Stimulated activated CD4-positive, alpha-beta T cell treated with anti-CD3 and anti-CD28 coated beads, Interleukin-2, amount 100 ng/mL, for 4 hours (primary cell): Measurements from ENCODE around the gene TECPR1.

Experiments used
- DNase-seq: peaks from one replicate; pipeline ENCODE4 v3.0.0-alpha.2; 2020; ENCODE audit warnings: low read depth

TECPR1 gene, protein sequence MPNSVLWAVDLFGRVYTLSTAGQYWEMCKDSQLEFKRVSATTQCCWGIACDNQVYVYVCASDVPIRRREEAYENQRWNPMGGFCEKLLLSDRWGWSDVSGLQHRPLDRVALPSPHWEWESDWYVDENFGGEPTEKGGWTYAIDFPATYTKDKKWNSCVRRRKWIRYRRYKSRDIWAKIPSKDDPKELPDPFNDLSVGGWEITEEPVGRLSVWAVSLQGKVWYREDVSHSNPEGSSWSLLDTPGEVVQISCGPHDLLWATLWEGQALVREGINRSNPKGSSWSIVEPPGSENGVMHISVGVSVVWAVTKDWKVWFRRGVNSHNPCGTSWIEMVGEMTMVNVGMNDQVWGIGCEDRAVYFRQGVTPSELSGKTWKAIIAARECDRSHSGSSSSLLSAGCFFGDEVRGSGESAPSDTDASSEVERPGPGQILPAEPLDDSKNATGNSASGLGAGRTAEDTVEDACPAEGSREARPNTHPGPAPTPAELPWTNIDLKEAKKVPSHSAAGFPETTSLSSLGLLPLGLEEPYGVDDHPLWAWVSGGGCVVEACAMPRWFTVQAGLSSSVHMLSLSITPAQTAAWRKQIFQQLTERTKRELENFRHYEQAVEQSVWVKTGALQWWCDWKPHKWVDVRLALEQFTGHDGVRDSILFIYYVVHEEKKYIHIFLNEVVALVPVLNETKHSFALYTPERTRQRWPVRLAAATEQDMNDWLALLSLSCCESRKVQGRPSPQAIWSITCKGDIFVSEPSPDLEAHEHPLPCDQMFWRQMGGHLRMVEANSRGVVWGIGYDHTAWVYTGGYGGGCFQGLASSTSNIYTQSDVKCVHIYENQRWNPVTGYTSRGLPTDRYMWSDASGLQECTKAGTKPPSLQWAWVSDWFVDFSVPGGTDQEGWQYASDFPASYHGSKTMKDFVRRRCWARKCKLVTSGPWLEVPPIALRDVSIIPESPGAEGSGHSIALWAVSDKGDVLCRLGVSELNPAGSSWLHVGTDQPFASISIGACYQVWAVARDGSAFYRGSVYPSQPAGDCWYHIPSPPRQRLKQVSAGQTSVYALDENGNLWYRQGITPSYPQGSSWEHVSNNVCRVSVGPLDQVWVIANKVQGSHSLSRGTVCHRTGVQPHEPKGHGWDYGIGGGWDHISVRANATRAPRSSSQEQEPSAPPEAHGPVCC

DNA sequence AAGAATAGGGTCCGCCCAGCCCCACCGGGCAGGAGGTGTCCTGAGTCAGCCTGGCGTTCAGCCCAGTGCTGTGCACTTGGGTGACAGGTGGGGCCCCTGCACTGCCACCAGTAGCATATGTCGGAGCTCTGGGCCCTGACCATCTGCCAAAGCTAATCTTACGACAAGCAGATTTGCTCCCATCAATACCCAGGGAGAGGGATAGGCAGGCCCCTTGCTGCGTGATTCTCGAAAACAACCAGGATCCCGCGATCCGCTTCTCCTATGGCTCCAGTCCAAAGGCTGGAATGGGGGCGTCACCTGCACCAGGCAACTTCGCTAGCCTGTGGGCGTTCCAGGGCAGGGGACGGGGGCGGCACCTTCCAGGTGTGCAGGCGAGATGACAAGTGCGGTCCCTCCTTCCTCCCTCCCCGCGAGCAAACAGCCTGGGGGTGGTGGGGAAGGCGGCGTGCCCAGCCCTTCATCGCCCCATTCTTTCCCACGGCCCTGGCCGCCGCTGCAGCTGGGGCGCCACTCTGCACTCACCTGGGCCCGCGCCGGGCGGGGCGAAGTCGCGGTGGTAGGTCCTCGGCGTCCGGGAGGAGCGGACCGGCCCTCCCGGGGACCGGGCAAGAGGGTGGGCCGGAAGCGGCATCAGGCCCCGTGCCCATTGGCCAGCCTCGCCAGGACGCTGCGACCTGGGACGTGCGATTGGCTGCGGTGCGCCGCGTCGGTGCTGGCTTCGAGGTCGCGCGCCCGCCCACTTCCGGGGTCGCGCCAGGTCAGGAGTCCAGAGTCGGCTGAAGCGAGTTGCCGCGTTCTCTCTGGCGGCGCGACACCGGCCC is at the start of gene TECPR1:
Gene TECPR1 (minus strand): TSS at position 632 of the 824 bp plus-strand sequence. CDS start 6,086 bp downstream, outside the sequence.
- DNase-seq, result peak; percentile 66

DNA sequence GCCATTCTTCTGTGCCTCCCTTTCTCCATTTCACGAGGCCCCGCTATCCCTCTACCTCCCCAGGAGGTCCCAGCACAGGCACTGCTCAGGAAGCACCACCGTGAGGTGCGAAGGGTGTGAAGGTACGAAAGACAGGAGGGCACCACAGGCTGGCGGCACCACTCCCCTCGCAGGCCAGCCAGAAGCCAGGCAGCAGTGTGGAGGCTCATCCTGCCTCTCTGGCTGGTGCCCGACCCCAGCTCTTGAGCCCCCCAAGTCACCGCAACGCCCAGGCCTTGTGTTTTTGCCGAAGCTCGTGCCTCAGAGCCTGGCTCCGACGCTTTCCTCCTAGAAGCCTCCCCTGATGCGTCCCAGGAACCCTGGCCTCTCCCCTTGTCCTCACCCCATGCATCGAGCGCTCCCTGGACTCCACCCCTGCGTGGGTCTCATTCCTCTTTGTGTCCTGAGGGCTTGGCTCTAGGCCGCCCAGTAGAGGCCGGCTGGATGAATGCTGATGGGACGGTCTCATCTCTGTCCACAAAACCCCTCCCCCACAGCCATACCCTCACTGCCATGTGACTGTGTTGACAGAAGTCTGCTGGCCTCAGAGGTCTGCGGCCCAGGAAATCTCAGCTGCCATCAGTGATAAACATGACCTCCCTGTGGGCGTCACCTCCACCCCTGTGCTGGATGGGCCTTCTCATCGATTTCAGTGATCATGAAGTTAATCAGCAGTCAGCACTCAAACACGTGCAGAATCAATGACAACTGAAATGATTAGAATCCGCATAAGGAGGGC is 48.8 kb upstream of the TECPR1 start:
- DNase-seq, result no peak

DNA sequence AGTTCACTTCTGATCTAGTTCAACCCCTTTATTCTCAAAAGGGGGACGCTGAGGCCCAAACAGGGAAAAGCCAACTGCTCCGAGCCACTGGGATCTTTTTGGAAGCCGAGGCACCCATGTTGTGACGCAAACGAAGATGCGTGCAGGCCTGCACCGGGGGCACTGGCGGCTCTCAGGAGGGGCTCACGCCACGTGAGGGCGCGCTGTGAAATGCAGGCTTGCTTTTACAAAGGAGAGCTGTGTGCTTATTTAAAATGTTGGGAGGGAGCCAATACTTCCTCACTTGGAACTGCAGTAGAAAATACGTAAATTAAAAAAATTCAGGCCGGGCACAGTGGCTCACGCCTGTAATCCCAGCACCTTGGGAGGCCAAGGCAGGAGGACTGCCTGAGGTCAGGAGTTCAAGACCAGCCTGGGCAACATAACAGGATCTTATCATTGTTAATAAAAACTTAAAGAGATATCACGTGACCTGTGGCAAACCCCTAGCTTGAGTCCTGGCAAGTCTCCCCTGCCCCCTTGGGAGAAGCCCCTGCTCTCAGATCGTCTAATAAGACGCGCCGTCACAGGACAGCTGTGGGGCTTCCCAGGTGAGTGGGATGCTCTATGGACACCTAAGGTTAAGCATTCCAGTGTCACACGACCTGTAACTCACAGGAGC is 45.7 kb upstream of the TECPR1 start:
- DNase-seq, result no peak

DNA sequence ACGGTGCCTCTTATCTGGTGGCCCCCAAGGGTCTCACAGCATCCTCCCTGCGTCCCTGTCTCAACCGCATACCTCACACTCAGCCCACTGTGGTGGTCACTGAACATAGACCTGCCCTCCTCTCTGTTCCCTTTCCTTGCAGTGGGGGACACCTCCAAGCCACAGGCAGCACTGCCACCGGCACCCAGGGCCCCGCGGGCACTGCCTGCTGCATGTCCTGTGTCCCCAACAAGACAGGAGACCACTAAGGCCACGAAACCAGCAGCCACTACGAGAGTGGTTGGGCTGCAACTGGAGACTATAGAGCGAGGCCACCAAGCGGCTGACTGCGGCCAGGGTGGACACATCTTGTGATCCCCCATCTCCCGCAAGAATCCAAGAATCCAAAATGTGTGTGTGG is 44.8 kb upstream of the TECPR1 start:
- DNase-seq, result no peak

DNA sequence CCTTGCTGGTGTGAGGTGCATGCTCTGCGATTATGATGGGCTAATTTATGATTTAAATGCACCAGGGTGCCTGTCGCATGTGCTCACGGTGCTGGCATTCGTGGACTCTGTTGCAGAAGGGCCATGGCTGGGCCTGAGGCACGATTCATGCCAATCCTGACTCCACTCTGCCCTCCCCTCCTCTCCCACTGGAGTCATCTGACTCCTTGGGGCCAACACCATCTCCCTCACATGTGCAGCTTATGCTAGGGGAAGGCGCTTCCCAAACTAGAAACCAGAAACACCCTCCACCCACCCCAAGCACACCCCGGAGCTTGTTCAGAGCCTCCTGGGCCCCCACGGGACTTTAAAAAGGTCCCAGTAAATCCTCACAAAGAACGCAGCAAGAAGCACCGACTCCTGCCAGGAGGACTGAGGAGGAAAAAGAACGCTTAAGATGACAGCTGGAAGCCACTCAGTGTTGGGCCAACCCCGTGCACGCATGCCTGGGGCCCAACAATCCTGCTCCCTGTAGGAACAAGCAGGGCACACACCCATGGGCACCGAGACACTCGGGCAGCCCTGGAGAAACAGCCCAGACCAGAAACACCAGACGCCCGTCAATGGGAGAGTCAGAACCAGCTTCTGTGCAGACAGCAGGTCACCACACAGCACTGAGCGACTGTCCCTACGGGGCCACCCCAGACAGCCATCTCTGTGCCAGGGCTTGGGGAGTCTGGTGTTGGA is 43.6 kb upstream of the TECPR1 start:
- DNase-seq, result no peak

DNA sequence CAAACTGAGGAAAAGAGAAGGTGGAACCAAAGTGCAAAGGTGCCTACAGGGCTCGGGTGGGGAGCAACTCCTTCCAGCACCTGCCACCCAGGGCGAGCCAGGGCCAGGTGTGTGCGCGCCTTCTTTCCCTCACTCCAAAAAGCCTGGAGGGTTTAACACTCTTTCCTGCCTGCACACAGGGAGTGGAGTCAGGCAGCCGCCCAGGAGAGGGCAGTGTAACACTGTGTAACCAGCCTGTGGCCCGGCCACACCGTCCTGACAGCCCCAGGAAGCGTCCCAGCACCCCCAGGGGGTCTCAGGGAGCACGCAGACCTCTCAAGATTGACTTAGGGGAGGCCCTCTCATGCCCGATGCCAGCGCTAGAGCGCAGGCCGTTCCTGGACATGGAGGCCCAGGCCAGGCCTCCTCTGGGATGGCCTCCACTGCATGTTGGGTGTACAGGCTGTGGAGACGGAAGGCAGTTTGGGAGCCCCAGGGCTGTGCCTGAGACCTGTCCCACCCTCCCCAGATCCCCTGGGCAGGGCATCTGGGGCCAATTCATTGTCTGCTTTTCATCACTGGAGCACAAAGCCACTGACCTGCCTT is 42.9 kb upstream of the TECPR1 start:
- peak; percentile 11 for DNase-seq

DNA sequence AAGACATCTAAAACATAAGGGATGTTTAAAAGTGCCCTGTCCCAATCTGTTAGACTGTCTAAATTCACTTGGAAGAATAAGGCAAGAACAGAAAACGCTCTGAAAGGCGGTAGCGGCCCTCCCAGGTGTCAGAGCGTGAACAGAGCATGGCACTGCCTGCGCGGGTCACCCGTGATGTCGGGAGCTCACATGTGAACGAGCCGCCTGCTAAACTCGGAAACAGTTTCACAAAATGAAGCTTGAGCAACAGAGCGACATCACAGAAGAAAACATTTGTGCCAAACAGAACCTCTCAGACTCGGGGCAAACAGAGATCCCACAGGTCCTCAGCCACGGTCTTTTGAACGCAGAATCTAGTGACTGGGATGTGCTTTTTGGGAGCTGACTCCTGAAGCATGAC is 42.3 kb upstream of the TECPR1 start:
- no peak for DNase-seq

DNA sequence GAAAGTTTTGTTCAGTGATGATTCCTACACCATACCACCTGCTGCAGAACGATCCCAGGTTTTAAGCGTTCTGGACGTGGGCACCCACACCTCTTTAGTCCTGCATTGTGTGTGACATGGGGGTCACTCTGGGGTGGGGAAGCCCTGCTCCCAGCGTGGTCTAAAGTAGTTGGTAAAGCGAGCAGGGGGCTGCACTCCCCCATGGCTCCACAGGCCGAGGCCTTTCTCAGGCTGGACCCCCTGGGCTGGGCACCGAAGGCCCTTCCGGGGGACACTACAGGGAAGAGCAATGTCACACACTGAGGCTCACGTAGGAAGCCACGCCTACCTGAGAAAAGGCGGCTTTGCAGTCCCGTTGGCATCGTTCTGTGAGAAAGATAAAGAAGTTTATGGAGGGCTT is 41.7 kb upstream of the TECPR1 start:
- no peak for DNase-seq

DNA sequence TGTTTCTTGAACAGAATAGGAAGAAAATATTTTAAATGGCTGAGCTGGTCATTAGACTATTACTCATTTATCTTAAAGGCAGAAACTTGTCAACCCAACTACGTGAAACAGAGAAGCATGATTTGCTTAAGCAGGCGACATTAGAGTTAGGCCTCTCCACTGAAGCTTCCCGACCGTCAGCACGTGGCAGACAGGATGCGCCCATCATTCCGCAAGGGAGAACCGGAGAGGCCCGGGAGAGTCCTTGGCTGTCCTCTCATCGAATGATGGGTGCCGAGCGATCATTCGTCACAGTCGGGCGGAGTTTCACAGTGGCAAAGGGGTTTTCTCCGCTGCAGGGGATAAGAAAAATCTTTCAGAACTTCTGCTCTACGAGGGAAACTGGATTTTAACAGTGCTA is 41.2 kb upstream of the TECPR1 start:
- no peak for DNase-seq

DNA sequence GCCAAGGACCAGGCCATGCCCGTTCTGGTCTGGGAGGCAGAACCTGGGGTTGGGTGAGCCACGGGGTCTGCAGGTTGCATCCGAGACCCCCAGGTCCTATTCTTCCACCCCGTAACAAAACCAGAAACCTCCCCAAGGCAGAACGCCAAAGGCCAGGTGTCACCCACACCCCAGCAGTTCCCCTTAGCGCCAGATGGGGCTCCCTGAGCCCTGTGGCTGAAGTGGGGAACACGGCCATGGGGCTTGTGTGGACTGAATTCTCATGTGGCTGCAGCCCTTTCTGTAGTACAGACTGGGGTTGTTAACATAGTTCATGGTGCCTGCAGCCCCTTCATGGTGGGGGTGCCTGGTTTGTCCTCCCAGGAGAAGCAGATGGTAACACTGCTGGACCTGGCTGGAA is 39.7 kb upstream of the TECPR1 start:
- DNase-seq, result no peak

DNA sequence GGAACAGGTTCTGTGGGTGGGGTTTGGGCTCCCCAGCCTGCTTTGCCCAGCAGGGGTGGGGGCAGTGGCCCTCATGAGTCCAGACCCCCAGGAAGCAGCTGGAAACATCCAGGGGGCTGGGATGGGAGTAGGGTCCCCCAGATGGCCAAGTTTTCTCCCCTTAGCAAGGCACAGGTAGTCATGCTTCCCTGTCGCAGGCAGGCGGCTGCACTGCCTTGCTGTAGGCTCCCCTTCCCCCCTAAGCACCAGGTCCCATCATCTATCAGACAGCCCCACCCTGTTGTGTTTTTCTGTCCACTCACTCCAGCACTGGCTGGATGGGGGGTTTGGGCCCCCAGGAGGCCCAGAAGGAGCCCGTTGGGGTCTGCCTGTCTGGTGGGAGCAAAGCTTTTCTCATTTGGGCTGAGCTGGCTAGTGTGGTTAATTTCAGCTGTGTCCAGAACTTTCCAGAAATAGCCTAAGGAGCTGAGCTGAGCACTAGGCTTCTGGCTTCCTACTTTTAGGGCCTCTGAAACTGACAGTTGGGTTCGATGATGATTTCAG is 37.4 kb upstream of the TECPR1 start:
- no peak for DNase-seq

DNA sequence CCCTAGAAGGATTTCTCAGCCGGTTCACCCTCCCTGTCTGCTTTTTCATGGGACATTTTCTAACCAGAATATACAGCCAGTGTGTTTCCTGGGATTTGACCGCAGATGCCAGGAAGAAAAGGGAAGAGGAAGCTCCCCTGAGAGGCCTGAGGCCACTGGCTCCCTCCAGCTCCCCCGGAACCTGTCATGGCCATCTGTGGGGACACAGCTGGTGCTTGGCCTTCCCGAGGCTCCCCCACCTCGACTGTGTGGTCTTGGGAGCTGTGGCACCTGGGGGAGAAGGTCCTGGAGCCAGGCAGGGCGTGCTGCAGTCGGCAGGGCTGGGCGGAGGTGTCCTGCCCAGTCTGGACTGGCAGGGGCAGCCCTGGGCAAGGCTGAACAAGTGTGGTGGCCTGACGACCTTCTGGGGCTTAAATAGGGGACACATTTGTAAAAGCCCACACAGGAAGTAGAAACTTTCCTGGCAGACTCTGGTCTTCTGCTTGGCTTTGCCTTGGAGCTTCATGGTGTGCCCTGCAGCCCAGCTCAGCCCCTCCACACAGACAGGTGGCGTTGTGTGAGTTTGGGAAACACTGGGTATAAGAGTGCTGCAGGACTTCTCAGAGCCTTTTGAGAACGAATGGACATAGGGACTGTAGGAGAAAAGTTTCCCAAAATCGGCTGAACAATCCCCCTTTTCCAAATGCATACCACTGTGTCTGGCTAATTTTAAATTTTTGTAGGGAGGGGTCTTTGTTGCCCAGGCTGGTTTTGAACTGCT is 36.2 kb upstream of the TECPR1 start:
- DNase-seq, result no peak

DNA sequence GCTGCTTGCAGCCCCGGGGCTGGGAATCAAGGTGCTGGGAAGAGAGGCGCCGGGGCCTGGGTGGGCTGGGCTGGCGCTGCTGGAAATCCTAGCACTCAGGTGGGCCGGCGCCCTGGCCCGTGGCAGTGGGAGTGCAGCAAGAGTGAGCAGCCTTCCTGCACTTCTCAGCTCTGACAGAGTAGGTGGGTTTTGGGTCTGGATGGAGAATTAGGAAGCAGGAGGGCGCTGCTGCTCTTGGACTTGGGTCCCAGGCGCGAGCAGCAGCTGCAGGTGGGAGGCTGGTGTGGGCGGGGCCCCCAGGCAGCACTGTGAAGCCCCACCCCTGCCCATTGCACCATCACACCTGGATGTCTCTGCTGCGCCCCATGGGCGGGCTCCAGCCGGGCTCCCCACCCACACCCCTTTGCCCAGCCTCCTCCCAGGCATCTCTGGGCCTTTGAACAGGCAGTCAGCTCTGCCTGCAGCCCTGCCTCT is 35.5 kb upstream of the TECPR1 start:
- DNase-seq, result no peak

DNA sequence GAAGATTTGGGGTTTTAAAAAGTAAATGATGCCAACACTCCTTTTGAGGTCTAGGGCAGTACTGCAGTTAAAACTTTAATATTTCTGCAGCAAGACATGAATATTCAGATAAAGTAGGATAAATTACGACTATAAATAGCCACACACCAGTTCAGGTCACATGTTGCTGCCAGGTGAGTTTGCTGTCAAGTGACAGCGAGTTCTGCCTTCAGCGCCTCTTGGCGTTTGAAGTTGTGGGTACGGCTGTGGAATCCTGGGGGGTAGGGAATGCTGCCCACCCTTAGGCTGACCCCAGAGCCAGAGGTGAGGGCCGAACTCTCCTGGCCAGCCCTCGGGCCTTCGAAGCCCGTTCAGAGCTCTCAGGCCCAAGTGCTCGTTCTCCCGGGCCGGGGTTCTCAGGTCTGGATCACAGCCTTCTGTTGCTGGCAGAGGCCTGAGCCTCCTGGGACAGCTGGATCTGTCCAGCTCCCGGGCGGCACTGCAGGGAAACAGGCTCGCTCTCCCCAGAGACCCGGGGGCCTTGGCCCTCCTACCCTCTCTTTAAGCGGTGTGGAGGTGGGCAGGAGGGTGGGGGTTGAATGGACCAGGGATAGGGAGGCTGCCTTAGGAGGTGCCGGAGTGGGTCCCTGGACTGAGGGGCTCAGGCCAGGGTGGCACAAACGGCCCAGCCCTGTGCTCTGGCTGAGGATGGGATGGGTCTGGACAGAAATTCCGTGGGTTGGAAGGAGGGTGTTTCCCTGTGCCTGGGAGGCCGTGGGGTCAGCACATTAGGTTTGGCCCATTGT is 34.9 kb upstream of the TECPR1 start:
- no peak for DNase-seq

DNA sequence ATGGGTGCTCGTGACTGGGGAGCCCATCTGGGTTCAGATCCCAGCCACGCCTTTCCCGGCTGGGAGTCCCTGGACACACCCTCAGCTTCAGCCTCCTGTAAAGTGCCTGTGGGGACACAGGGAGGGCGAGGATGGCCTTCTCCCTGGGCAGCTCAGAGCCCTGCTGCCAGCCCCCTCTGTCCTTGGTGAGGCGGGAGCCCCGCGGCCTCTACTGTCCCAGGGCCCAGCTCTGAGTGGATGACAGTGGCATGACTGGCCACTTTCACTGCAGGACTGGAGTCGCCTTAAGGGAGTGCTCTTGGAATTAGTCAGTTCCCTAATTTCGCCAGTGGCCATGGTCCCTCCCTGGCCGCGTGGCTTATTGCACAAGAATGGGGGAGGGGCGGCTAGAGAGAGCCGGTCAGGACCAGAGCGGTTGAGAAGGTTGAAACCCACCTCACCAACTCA is 34.1 kb upstream of the TECPR1 start:
- DNase-seq, result no peak

DNA sequence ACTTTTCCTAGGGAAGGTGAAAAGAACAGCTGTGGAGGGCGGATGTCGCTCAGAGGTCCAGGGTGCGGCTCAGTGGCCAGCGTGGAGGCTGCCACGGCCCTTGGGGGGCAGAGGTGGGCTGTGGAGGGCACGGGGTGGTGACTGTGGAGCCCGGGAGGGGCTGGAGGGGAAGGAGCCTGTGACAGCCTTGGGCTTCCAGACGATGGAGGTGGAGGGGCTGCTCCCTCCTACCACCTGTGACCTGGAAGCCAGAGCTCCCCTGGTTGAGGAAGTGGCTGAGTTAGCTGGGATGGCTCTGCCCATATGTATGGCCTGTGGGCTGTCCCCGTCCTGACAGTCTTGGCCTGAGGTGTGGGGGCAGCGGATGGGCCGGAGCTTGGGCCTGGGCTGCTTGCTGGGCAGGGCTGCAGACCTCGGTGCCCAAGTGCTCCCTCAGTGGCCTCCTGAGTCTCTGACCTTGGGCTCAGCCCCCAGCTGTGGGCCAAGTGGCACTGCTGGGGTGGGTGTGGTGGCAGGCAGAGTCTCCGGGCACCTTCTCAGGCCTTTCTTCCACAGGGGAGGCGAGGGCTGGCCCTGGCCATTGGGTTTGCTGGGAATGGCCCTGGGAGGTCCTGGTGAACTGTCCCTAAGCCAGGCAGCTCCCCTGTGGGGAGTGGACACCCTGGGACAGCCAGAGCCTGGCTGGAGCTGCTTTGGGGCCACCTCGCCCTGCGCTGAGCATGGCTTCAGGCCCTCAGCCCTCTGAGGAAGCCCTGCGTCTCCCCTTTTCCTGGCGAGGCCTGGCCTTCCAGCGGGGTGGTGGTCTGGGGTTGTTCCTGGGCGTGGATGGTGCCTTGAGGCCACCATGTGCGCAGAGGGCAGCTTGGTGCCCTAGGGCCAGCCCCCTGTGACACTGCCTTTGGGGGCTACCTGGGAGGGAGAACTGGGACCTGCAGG is 33.4 kb upstream of the TECPR1 start:
- no peak for DNase-seq
